H1 (cell line): ENCODE results near the gene PGPEP1. TPM values are rescaled to one million over a fixed set of nuclear protein-coding genes. Genes with fewer than 3 reads are reported as not detected.

ENCODE experiments used
- ATF3 ChIP-seq: IDR thresholded peaks from 2 replicates; pipeline ENCODE4 v1.6.1; 2011; ENCODE audit warnings: low read depth, mild to moderate bottlenecking, low read length; ENCODE audit not compliant: insufficient read depth
- CEBPB ChIP-seq: IDR thresholded peaks from 2 replicates; pipeline ENCODE4 v1.6.1; 2012; ENCODE audit warnings: low read depth, low read length
- JUN ChIP-seq: IDR thresholded peaks from 2 replicates; pipeline ENCODE4 v1.6.1; 2011; ENCODE audit warnings: low read depth, mild to moderate bottlenecking, improper control_type of control experiment, low read length
- JUND ChIP-seq: IDR thresholded peaks from 2 replicates; pipeline ENCODE4 v1.6.1; 2011; ENCODE audit warnings: mild to moderate bottlenecking, improper control_type of control experiment, low read length
- SIX5 ChIP-seq: IDR thresholded peaks from 2 replicates; pipeline ENCODE4 v1.6.1; 2011; ENCODE audit warnings: mild to moderate bottlenecking, low read depth, low read length
- TBP ChIP-seq: IDR thresholded peaks from 2 replicates; pipeline ENCODE4 v1.6.1; 2011; ENCODE audit warnings: low read depth, low read length, improper control_type of control experiment
- USF2 ChIP-seq: IDR thresholded peaks from 2 replicates; pipeline ENCODE4 v1.6.1; 2011; ENCODE audit warnings: low read length, improper control_type of control experiment
- polyA plus RNA-seq, 7 experiments: library from polyadenylated mRNA; depleted of rRNA in 3 of 7; stranded (reverse) in 5 of 7; unstranded in 2 of 7; fragments of >200 nt in 5 of 7; fragments of 200-250 nt in 2 of 7; gene quantifications; 1 replicate in 5 of 7; 2 replicates in 1 of 7; 4 replicates in 1 of 7; pipeline versions ENCODE4 v1.2.1 to v1.2.3, GENCODE V29; 2011 to 2013; ENCODE audit warnings: missing spikeins in 2 of 7, mixed read lengths in 2 of 7
- total RNA-seq: library from RNA; stranded (reverse); fragmentation: NEBNext Ultra II Directional; extraction: Animal tissue kit (Norgen Biotek cat#: 25700); gene quantifications from 2 replicates; pipeline ENCODE4 v1.2.1, GENCODE V29; 2021

PGPEP1 gene
- total and polyA plus RNA-seq, 2 of the 8 experiments (the other 6 are each of a cell fraction or from before 2014, with no cell fraction given), result 17.0 to 33.4 TPM

GRCh38 chr19:18313398-18313797, 27.0 kb upstream of the PGPEP1 start (continued):
- no peak for TF ChIP-seq USF2
- no peak for TF ChIP-seq SIX5
- no peak for TF ChIP-seq CEBPB
- no peak for TF ChIP-seq JUN
- no peak for TF ChIP-seq JUND
- no peak for TF ChIP-seq TBP
- no peak for TF ChIP-seq ATF3
